ENCODE results near the gene LPAR6. TPM values are rescaled to one million over a fixed set of nuclear protein-coding genes. Genes with fewer than 3 reads are reported as not detected.

The LPAR6 gene
- total RNA-seq, 4 donors from 2014 or later = 7.8 to 14.2 (median 8.8) TPM

DNA sequence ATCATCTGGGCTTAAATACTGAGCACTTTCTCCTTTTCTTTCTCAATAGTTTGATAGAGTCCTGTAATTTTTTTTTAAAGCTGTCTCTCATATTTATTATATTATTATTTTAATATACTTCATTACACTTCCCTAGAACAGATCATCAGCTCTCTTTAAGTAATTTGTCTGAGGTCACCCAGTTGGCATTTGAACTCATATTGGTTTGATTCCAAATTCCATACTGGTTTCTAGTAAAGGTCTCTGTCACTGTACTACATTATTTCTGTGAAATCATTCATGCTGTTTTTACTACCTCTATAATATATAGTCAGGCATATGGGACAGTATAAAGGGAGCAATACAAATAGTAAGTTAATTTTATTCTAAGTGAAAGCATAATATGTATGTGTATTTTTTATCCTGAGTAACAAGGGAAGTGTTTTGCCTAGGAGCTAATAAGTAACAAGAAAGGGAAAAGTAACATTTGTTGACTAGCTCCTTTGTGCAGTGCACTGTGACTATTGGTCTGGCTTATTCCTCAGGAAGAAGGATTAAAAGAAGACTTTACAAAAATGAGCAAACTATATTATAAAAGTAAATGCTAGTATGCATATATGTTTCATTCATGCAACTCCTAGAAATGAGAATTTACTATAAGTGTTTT is 14.3 kb downstream of the LPAR6 start:
- no peak overlapping the region for H3K4me3 ChIP-seq
- no peaks in the 10 kb centered on the region for H3K27me3 ChIP-seq
- intact Hi-C loops (cut with DNase I) = no loop called here
- DNase-seq (ENCODE audit: extremely low spot score) = no peak
- H3K4me1 ChIP-seq = peaks cover 24 to 43% (median 41%) of the 10 kb centered on the region in 4 donors
- H3K36me3 ChIP-seq = peaks cover 12 to 20% (median 15%) of the 10 kb centered on the region in 4 donors
- no peak for TF ChIP-seq POLR2AphosphoS5 (IDR thresholded peaks at IDR 0.05)
- no peak for TF ChIP-seq EP300 (IDR thresholded peaks at IDR 0.05)
- no peak for TF ChIP-seq CTCF (IDR thresholded peaks at IDR 0.05)
- no peak for TF ChIP-seq POLR2A (IDR thresholded peaks at IDR 0.05; ENCODE audit: low read depth)
- H3K27ac ChIP-seq (replicated peaks in 1 of 4) = peak overlapping the region in 1 of 4 donors; percentile 20
- H3K9me3 ChIP-seq = no peaks in the 10 kb centered on the region

GRCh38 chr13:48397744-48398143 is 15.2 kb downstream of the LPAR6 start:
- Histone ChIP-seq H3K4me3 (no peak overlapping the region), H3K36me3 (peaks cover 12 to 28% (median 18%) of the 10 kb centered on the region in 4 donors), H3K27ac (replicated peaks in 1 of 4) (peak overlapping the region in 1 of 4 donors; percentile 20), H3K9me3 (no peaks in the 10 kb centered on the region), H3K27me3 (no peaks in the 10 kb centered on the region), H3K4me1 (peaks cover 20 to 43% (median 35%) of the 10 kb centered on the region in 4 donors)
- intact Hi-C loops (cut with DNase I) = no loop called here
- no peak for TF ChIP-seq POLR2A (IDR thresholded peaks at IDR 0.05; ENCODE audit: low read depth)
- TF ChIP-seq CTCF (IDR thresholded peaks at IDR 0.05) = no peak
- no peak for TF ChIP-seq POLR2AphosphoS5 (IDR thresholded peaks at IDR 0.05)
- no peak for TF ChIP-seq EP300 (IDR thresholded peaks at IDR 0.05)
- no peak for DNase-seq (ENCODE audit: extremely low spot score)
- WGBS = 63% methylated on average over 1 of the region's 1 CpG

GRCh38 chr13:48393698-48394085 is 19.2 kb downstream of the LPAR6 start:
- peaks cover 9 to 11% (median 10%) of the 10 kb centered on the region in 4 donors for H3K4me1 ChIP-seq
- no peak overlapping the region for H3K27ac ChIP-seq (replicated peaks in 1 of 4)
- DNase-seq (ENCODE audit: extremely low spot score) = no peak
- intact Hi-C loops (cut with DNase I) = no loop called here
- peaks cover 14 to 40% (median 25%) of the 10 kb centered on the region in 4 donors for H3K36me3 ChIP-seq
- 95% methylated on average over 2 of the region's 2 CpGs for WGBS
- peaks cover 0 to 11% (median 7%) of the 10 kb centered on the region in 4 donors for H3K9me3 ChIP-seq
- H3K4me3 ChIP-seq = no peak overlapping the region
- H3K27me3 ChIP-seq = no peaks in the 10 kb centered on the region
- no peak for TF ChIP-seq POLR2A (IDR thresholded peaks at IDR 0.05; ENCODE audit: low read depth)
- TF ChIP-seq CTCF (IDR thresholded peaks at IDR 0.05) = no peak
- no peak for TF ChIP-seq EP300 (IDR thresholded peaks at IDR 0.05)

GRCh38 chr13:48393030-48393697 is 19.7 kb downstream of the LPAR6 start:
- intact Hi-C loops (cut with DNase I) = no loop called here
- Histone ChIP-seq H3K9me3 (peaks cover 0 to 11% (median 7%) of the 10 kb centered on the region in 4 donors), H3K4me1 (peaks cover 4 to 6% (median 5%) of the 10 kb centered on the region in 4 donors), H3K4me3 (no peak overlapping the region), H3K36me3 (peaks cover 14 to 40% (median 25%) of the 10 kb centered on the region in 4 donors), H3K27ac (replicated peaks in 1 of 4) (no peak overlapping the region), H3K27me3 (no peaks in the 10 kb centered on the region)
- no peak for DNase-seq (ENCODE audit: extremely low spot score)
- 94% methylated on average over 3 of the region's 3 CpGs for whole genome bisulfite sequencing
- TF ChIP-seq POLR2A (IDR thresholded peaks at IDR 0.05; ENCODE audit: low read depth) (no peak), EP300 (IDR thresholded peaks at IDR 0.05) (no peak), CTCF (IDR thresholded peaks at IDR 0.05) (no peak), POLR2AphosphoS5 (IDR thresholded peaks at IDR 0.05) (no peak)

All from esophagus muscularis mucosa (tissue), 4 donors.